Osteoblast (primary cell): Measurements from ENCODE around the gene MTRF1L. TPM values are rescaled to one million over a fixed set of nuclear protein-coding genes. Genes with fewer than 3 reads are reported as not detected.

Source experiments
- DNase-seq: peaks from one replicate; pipeline ENCODE4 v3.0.0; 2011; ENCODE audit warnings: low spot score, mixed read lengths; ENCODE audit not compliant: insufficient read length; ENCODE audit errors: missing footprints
- H2AFZ ChIP-seq: 2 replicates; pipeline ENCODE4 v1.6.0; 2011; ENCODE audit warnings: mild to moderate bottlenecking, low read length
- H3K27ac ChIP-seq: 2 replicates; pipeline ENCODE4 v1.5.1; 2011; ENCODE audit warnings: mild to moderate bottlenecking, low read depth, low read length, moderate library complexity
- H3K27me3 ChIP-seq: 2 replicates; pipeline ENCODE4 v1.6.0; 2012; ENCODE audit warnings: mild to moderate bottlenecking, control low read depth, inconsistent platforms, low read length, moderate library complexity; ENCODE audit not compliant: insufficient read depth
- H3K36me3 ChIP-seq: 2 replicates; pipeline ENCODE4 v1.5.1; 2011; ENCODE audit warnings: mild to moderate bottlenecking, low read length, control low read depth, moderate library complexity; ENCODE audit not compliant: insufficient read depth
- H3K4me1 ChIP-seq: 2 replicates; pipeline ENCODE4 v1.5.1; 2011; ENCODE audit warnings: mild to moderate bottlenecking, low read length, control low read depth, moderate library complexity; ENCODE audit not compliant: insufficient read depth
- H3K4me2 ChIP-seq: 2 replicates; pipeline ENCODE4 v1.6.0; 2011; ENCODE audit warnings: mild to moderate bottlenecking, low read length; ENCODE audit not compliant: insufficient read depth
- H3K4me3 ChIP-seq: fragments of 200-600 bp; sonication (generic); 3 replicates; pipeline ENCODE4 v1.5.1; 2012; ENCODE audit warnings: mild to moderate bottlenecking, low read length, inconsistent platforms; ENCODE audit not compliant: insufficient read depth
- H3K79me2 ChIP-seq: 2 replicates; pipeline ENCODE4 v1.6.0; 2012; ENCODE audit warnings: mild to moderate bottlenecking, low read length, control low read depth, inconsistent platforms; ENCODE audit not compliant: insufficient read depth
- H3K9me3 ChIP-seq: 2 replicates; pipeline ENCODE4 v1.5.1; 2011; ENCODE audit warnings: low read depth, low read length, control low read depth
- H4K20me1 ChIP-seq: 2 replicates; pipeline ENCODE4 v1.6.0; 2012; ENCODE audit warnings: mild to moderate bottlenecking, low read length, control low read depth; ENCODE audit not compliant: insufficient read depth
- total RNA-seq: library from RNA; depleted of rRNA; stranded (reverse); fragments of >200 nt; gene quantifications from 2 replicates; pipeline ENCODE4 v1.2.3, GENCODE V29; 2012
- TF ChIP-seq, protein P1 (sequence below): IDR thresholded peaks from 2 replicates; pipeline ENCODE4 v1.5.1; 2011; ENCODE audit warnings: mild to moderate bottlenecking, low read depth, low read length, moderate library complexity; ENCODE audit errors: extremely low read depth

MTRF1L gene
- total RNA-seq, 1 donor, result 18.8 TPM

DNA sequence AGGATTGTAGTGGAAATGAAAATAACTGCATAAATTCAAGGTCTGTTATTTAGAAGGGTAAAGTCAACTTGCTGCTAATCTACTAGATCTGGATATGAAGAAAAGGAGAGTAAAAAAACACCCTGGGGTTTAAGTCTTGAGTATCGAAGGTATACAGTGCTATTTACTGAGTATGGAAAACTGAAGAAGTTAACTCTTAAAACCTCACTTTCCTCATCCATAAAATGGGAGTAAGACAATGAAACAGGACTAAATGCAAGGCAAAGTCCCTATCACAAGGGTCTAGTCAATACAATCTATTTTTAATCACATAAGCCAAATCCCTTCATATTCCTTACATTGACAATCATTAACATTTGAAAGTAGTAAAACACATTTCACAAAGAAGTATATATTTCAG lies 21.9 kb downstream of the MTRF1L start:
- H3K79me2 ChIP-seq, result peaks cover 85% of the 10 kb centered on the region
- TF ChIP-seq, protein P1, sequence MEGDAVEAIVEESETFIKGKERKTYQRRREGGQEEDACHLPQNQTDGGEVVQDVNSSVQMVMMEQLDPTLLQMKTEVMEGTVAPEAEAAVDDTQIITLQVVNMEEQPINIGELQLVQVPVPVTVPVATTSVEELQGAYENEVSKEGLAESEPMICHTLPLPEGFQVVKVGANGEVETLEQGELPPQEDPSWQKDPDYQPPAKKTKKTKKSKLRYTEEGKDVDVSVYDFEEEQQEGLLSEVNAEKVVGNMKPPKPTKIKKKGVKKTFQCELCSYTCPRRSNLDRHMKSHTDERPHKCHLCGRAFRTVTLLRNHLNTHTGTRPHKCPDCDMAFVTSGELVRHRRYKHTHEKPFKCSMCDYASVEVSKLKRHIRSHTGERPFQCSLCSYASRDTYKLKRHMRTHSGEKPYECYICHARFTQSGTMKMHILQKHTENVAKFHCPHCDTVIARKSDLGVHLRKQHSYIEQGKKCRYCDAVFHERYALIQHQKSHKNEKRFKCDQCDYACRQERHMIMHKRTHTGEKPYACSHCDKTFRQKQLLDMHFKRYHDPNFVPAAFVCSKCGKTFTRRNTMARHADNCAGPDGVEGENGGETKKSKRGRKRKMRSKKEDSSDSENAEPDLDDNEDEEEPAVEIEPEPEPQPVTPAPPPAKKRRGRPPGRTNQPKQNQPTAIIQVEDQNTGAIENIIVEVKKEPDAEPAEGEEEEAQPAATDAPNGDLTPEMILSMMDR, result no peak

DNA sequence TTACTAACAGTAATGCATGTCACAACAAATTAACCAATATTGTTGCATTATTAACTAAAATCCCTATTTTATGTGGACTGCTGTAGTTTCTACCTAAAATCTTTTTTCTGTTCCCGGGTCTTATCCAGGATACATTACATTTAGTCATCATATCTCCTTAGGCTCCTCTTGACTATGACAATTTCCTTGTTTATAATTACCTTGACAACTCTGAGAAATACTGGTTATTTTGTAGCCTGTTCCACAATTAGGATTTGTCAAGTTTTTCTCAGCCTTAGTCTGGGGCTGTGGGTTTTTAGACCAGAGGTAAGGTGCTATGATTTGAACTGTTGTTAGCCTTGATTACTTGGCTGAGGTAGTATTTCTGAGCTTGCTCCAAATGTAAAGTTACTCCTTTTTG lies 23.4 kb downstream of the MTRF1L start:
- H2AFZ ChIP-seq, result peak overlapping the region; percentile 34
- peak overlapping the region; percentile 98 for H3K4me2 ChIP-seq
- H3K4me1 ChIP-seq, result peaks cover 32% of the 10 kb centered on the region
- H3K9me3 ChIP-seq, result no peaks in the 10 kb centered on the region
- peaks cover 15% of the 10 kb centered on the region for H3K36me3 ChIP-seq
- H3K79me2 ChIP-seq, result peaks cover 87% of the 10 kb centered on the region
- TF ChIP-seq, protein P1, result no peak
- no peak overlapping the region for H3K4me3 ChIP-seq
- peaks cover 9% of the 10 kb centered on the region for H4K20me1 ChIP-seq
- no peak for DNase-seq
- peak overlapping the region; percentile 54 for H3K27ac ChIP-seq
- no peaks in the 10 kb centered on the region for H3K27me3 ChIP-seq

More for the DNA sequence above, 21.9 kb downstream of the MTRF1L start:
- Histone ChIP-seq H4K20me1 (peaks cover 9% of the 10 kb centered on the region), H3K4me3 (peak overlapping the region; percentile 56), H2AFZ (no peak overlapping the region), H3K4me2 (peak overlapping the region; percentile 98), H3K36me3 (peaks cover 4% of the 10 kb centered on the region), H3K27ac (peak overlapping the region; percentile 10), H3K27me3 (no peaks in the 10 kb centered on the region), H3K9me3 (no peaks in the 10 kb centered on the region), H3K4me1 (peaks cover 41% of the 10 kb centered on the region)
- no peak for DNase-seq

DNA sequence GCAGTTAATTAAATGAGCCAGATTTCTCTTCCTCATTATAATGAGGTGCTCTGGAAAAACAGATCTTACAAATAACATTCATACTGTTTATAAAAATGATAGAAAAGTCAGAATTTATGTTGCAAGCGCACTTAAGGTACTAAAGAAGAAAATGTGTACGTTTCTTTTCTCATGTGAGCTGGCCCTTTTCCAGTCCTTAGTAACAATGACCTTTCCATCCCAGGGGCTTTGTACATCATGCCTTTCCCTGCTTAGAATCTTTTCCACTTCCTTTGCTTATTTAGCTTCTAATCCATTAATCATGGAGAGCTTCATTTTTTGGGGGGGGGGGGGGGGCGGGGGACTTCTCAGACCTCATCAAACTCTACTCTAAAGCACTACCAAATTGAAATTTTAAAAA lies 24.5 kb downstream of the MTRF1L start:
- H3K36me3 ChIP-seq, result peaks cover 19% of the 10 kb centered on the region
- TF ChIP-seq, protein P1, result no peak
- H3K4me1 ChIP-seq, result peaks cover 30% of the 10 kb centered on the region
- H4K20me1 ChIP-seq, result peaks cover 9% of the 10 kb centered on the region
- H3K79me2 ChIP-seq, result peaks cover 98% of the 10 kb centered on the region
- H2AFZ ChIP-seq, result no peak overlapping the region
- H3K4me2 ChIP-seq, result no peak overlapping the region
- H3K27me3 ChIP-seq, result no peaks in the 10 kb centered on the region
- DNase-seq, result no peak
- H3K4me3 ChIP-seq, result no peak overlapping the region
- no peaks in the 10 kb centered on the region for H3K9me3 ChIP-seq
- H3K27ac ChIP-seq, result peak overlapping the region; percentile 45

DNA sequence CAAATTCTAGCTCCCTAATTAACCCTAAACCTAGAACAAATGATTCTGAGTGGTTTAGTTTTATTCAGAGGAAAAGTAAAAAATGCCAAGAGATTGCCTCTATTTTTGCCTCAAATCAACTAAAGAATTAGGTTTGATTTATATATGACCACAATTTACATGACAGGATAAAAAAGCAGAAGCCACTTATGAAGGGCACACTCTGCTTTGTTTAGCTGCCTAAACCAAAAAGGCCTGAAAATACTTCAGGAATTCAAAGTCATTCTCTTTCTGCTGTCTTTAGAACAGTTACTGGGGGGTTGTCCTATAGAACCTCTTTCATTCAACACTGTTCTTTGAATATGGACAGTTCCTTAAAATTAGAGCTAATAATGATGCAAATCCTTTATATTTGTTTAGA lies 25.0 kb downstream of the MTRF1L start:
- Histone ChIP-seq H3K36me3 (peaks cover 24% of the 10 kb centered on the region), H3K27ac (peak overlapping the region; percentile 45), H3K79me2 (peaks cover 99% of the 10 kb centered on the region), H3K9me3 (no peaks in the 10 kb centered on the region), H2AFZ (no peak overlapping the region), H3K4me2 (no peak overlapping the region), H4K20me1 (peaks cover 5% of the 10 kb centered on the region), H3K27me3 (no peaks in the 10 kb centered on the region), H3K4me1 (peaks cover 30% of the 10 kb centered on the region), H3K4me3 (no peak overlapping the region)
- no peak for DNase-seq
- TF ChIP-seq, protein P1, result no peak
